HEK293 (cell line): ENCODE measurements around the gene MRGPRX1.

Source experiments
- CTCF ChIA-PET: fragments of 350-600 bp; formaldehyde crosslinking; extraction: SDS; loops from one replicate; lab custom pipeline; 2021; ENCODE audit warnings: antibody characterized with exemption; lab: Yijun Ruan, JAX
- POLR2A ChIA-PET: fragments of 300-600 bp; formaldehyde crosslinking; extraction: SDS; loops from one replicate; lab custom pipeline; 2020; ENCODE audit warnings: antibody characterized with exemption, inconsistent platforms; lab: Yijun Ruan, JAX
- H3K27ac ChIP-seq: fragments of 200-500 bp; sonication (Bioruptor generic); 2 replicates; pipeline ENCODE4 v1.5.1; 2014; ENCODE audit warnings: low read depth, low read length, control low read depth, inconsistent platforms; ENCODE audit errors: extremely low read depth
- H3K36me3 ChIP-seq, 2 experiments: fragments of 200-500 bp in 1 of 2; sonication (Bioruptor generic) in 1 of 2; 1 replicate in 1 of 2; 2 replicates in 1 of 2; pipeline ENCODE4 v1.5.1; 2014 to 2017; ENCODE audit warnings: inconsistent platforms in 2 of 2, low read length in 2 of 2; ENCODE audit not compliant: control insufficient read depth in 2 of 2, insufficient read depth in 1 of 2
- H3K4me1 ChIP-seq: fragments of 200-500 bp; sonication (Bioruptor generic); 2 replicates; pipeline ENCODE4 v1.5.1; 2014; ENCODE audit warnings: mild to moderate bottlenecking, low read length, inconsistent platforms; ENCODE audit not compliant: control insufficient read depth, insufficient read depth
- H3K4me3 ChIP-seq: 2 replicates; pipeline ENCODE4 v1.5.1; 2011; ENCODE audit warnings: low read depth, mild to moderate bottlenecking, control low read depth, low read length, moderate library complexity
- H3K9me3 ChIP-seq: fragments of 200-500 bp; sonication (Bioruptor generic); 2 replicates; pipeline ENCODE4 v1.5.1; 2014; ENCODE audit warnings: low read depth, low read length, inconsistent platforms; ENCODE audit not compliant: control insufficient read depth, insufficient read depth
- BCL11B ChIP-seq: fragments of 450-650 bp; formaldehyde crosslinking; IDR thresholded peaks from 2 replicates; pipeline ENCODE4 v1.5.1; 2016; ENCODE audit warnings: low read depth, missing biosample characterization, missing genetic modification characterization
- GFI1B ChIP-seq: fragments of 450-650 bp; formaldehyde crosslinking; IDR thresholded peaks from 2 replicates; pipeline ENCODE4 v1.5.1; 2016; ENCODE audit warnings: missing biosample characterization, missing genetic modification characterization
- GLIS1 ChIP-seq: fragments of 450-650 bp; formaldehyde crosslinking; IDR thresholded peaks from 2 replicates; pipeline ENCODE4 v1.5.1; 2016; ENCODE audit warnings: missing biosample characterization, missing genetic modification characterization
- MEIS1 ChIP-seq: sonication (generic); formaldehyde crosslinking; IDR thresholded peaks from 2 replicates; pipeline ENCODE4 v1.8.1; 2022; ENCODE audit warnings: missing genetic modification reagents, mild to moderate bottlenecking, borderline replicate concordance
- ZBTB21 ChIP-seq: fragments of 450-650 bp; formaldehyde crosslinking; IDR thresholded peaks from 2 replicates; pipeline ENCODE4 v1.5.1; 2017; ENCODE audit warnings: missing biosample characterization, missing genetic modification characterization
- ZFP69B ChIP-seq: fragments of 450-650 bp; formaldehyde crosslinking; IDR thresholded peaks from 2 replicates; pipeline ENCODE4 v1.5.1; 2016; ENCODE audit warnings: missing biosample characterization, missing genetic modification characterization
- ZNF138 ChIP-seq: fragments of 450-650 bp; formaldehyde crosslinking; IDR thresholded peaks from 2 replicates; pipeline ENCODE4 v1.5.1; 2016; ENCODE audit warnings: missing biosample characterization, missing genetic modification characterization, borderline replicate concordance
- ZNF202 ChIP-seq: fragments of 450-650 bp; formaldehyde crosslinking; IDR thresholded peaks from 2 replicates; pipeline ENCODE4 v1.5.1; 2016; ENCODE audit warnings: missing biosample characterization, missing genetic modification characterization, borderline replicate concordance
- ZNF350 ChIP-seq: fragments of 450-650 bp; formaldehyde crosslinking; IDR thresholded peaks from 2 replicates; pipeline ENCODE4 v1.5.0; 2017; ENCODE audit warnings: missing biosample characterization, mild to moderate bottlenecking, missing genetic modification characterization
- ZNF404 ChIP-seq: fragments of 450-650 bp; formaldehyde crosslinking; IDR thresholded peaks from 2 replicates; pipeline ENCODE4 v1.5.1; 2017; ENCODE audit warnings: missing biosample characterization, missing genetic modification characterization
- ZNF416 ChIP-seq: fragments of 450-650 bp; formaldehyde crosslinking; IDR thresholded peaks from 2 replicates; pipeline ENCODE4 v1.5.1; 2016; ENCODE audit warnings: missing biosample characterization, missing genetic modification characterization
- ZNF433 ChIP-seq: fragments of 450-650 bp; formaldehyde crosslinking; IDR thresholded peaks from 2 replicates; pipeline ENCODE4 v1.5.1; 2016; ENCODE audit warnings: missing biosample characterization, missing genetic modification characterization, low read depth
- ZNF473 ChIP-seq: fragments of 450-650 bp; formaldehyde crosslinking; IDR thresholded peaks from 2 replicates; pipeline ENCODE4 v1.5.1; 2017; ENCODE audit warnings: missing biosample characterization, missing genetic modification characterization
- ZNF530 ChIP-seq: fragments of 450-650 bp; formaldehyde crosslinking; IDR thresholded peaks from 2 replicates; pipeline ENCODE4 v1.5.1; 2016; ENCODE audit warnings: low read depth, missing biosample characterization, missing genetic modification characterization
- ZNF660 ChIP-seq: fragments of 450-650 bp; IDR thresholded peaks from 2 replicates; pipeline ENCODE4 v1.5.1; 2018; ENCODE audit warnings: missing biosample characterization, mild to moderate bottlenecking, missing genetic modification characterization
- ZNF664 ChIP-seq: fragments of 450-650 bp; formaldehyde crosslinking; IDR thresholded peaks from 2 replicates; pipeline ENCODE4 v1.5.1; 2016; ENCODE audit warnings: missing biosample characterization, missing genetic modification characterization
- ZNF701 ChIP-seq: fragments of 450-650 bp; formaldehyde crosslinking; IDR thresholded peaks from 2 replicates; pipeline ENCODE4 v1.5.1; 2016; ENCODE audit warnings: missing biosample characterization, missing genetic modification characterization
- ZNF747 ChIP-seq: fragments of 450-650 bp; formaldehyde crosslinking; IDR thresholded peaks from 2 replicates; pipeline ENCODE4 v1.5.1; 2016; ENCODE audit warnings: missing biosample characterization, missing genetic modification characterization
- TF ChIP-seq, protein P1 (sequence below): fragments of 450-650 bp; formaldehyde crosslinking; IDR thresholded peaks from 2 replicates; pipeline ENCODE4 v1.5.1; 2016; ENCODE audit warnings: missing biosample characterization, missing genetic modification characterization
- TF ChIP-seq, protein P2 (sequence below): fragments of 450-650 bp; formaldehyde crosslinking; IDR thresholded peaks from 2 replicates; pipeline ENCODE4 v1.5.1; 2016; ENCODE audit warnings: missing biosample characterization, missing genetic modification characterization
- TF ChIP-seq, protein P3 (sequence below): fragments of 450-650 bp; formaldehyde crosslinking; IDR thresholded peaks from 2 replicates; pipeline ENCODE4 v1.5.1; 2016; ENCODE audit warnings: missing biosample characterization, missing genetic modification characterization
- TF ChIP-seq, protein P4 (sequence below): fragments of 450-650 bp; formaldehyde crosslinking; conservative IDR thresholded peaks from 2 replicates; pipeline ENCODE4 v1.5.1; 2016; ENCODE audit warnings: low read depth, missing biosample characterization, missing genetic modification characterization
- TF ChIP-seq, protein P5 (sequence below): fragments of 450-650 bp; formaldehyde crosslinking; IDR thresholded peaks from 2 replicates; pipeline ENCODE4 v1.5.1; 2017; ENCODE audit warnings: missing biosample characterization, missing genetic modification characterization
- TF ChIP-seq, protein P6 (sequence below): fragments of 450-650 bp; formaldehyde crosslinking; IDR thresholded peaks from 2 replicates; pipeline ENCODE4; 2016; ENCODE audit warnings: missing biosample characterization, missing genetic modification characterization

MRGPRX1 gene

DNA sequence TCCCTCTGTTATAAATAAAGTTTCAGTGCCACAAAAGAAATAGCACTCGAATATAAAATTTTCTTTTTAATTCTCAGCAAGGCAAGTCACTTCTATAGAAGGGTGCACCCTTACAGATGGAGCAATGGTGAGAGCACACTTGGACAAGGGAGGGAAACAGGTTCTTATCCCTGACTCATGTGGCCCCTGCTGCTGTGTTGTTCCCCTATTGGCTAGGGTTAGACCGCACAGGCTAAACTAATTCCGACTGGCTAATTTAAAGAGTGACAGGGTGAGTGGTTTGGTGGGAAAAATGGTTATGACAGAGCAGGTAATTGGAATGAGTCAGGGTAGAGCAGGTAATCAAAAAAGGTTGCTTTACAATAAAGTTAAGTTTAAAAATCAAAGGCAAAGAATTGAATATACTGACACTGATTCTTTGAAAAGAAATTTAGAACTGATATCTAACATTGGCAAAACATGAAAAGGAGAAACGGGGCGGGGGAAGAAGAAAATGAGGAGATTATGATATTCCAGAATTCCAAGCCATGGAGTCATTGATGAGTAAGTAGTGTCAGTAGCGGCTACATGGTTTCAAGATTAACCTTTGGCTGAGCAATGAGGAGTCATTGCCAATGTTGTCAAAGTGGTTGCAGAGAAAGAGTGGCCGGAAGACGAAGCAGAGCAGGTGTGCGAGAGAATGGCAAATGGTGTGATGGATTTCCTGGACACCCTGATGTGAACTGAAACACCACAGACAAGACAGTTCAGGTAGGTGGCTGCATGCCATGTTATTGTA is 48.4 kb upstream of the MRGPRX1 start (continued):
- TF ChIP-seq, protein P1, sequence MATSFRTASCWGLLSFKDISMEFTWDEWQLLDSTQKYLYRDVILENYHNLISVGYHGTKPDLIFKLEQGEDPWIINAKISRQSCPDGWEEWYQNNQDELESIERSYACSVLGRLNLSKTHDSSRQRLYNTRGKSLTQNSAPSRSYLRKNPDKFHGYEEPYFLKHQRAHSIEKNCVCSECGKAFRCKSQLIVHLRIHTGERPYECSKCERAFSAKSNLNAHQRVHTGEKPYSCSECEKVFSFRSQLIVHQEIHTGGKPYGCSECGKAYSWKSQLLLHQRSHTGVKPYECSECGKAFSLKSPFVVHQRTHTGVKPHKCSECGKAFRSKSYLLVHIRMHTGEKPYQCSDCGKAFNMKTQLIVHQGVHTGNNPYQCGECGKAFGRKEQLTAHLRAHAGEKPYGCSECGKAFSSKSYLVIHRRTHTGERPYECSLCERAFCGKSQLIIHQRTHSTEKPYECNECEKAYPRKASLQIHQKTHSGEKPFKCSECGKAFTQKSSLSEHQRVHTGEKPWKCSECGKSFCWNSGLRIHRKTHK (tag by site-specific recombination): no peak
- no peak for TF ChIP-seq ZNF416 (tag by site-specific recombination)
- TF ChIP-seq ZNF433 (tag by site-specific recombination): no peak
- TF ChIP-seq ZNF747 (tag by site-specific recombination): no peak
- TF ChIP-seq, protein P2, sequence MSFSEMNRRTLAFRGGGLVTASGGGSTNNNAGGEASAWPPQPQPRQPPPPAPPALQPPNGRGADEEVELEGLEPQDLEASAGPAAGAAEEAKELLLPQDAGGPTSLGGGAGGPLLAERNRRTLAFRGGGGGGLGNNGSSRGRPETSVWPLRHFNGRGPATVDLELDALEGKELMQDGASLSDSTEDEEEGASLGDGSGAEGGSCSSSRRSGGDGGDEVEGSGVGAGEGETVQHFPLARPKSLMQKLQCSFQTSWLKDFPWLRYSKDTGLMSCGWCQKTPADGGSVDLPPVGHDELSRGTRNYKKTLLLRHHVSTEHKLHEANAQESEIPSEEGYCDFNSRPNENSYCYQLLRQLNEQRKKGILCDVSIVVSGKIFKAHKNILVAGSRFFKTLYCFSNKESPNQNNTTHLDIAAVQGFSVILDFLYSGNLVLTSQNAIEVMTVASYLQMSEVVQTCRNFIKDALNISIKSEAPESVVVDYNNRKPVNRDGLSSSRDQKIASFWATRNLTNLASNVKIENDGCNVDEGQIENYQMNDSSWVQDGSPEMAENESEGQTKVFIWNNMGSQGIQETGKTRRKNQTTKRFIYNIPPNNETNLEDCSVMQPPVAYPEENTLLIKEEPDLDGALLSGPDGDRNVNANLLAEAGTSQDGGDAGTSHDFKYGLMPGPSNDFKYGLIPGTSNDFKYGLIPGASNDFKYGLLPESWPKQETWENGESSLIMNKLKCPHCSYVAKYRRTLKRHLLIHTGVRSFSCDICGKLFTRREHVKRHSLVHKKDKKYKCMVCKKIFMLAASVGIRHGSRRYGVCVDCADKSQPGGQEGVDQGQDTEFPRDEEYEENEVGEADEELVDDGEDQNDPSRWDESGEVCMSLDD (tag by site-specific recombination): no peak
- no peak for TF ChIP-seq ZNF138 (tag by site-specific recombination)
- no peak for TF ChIP-seq GFI1B
- TF ChIP-seq, protein P3, sequence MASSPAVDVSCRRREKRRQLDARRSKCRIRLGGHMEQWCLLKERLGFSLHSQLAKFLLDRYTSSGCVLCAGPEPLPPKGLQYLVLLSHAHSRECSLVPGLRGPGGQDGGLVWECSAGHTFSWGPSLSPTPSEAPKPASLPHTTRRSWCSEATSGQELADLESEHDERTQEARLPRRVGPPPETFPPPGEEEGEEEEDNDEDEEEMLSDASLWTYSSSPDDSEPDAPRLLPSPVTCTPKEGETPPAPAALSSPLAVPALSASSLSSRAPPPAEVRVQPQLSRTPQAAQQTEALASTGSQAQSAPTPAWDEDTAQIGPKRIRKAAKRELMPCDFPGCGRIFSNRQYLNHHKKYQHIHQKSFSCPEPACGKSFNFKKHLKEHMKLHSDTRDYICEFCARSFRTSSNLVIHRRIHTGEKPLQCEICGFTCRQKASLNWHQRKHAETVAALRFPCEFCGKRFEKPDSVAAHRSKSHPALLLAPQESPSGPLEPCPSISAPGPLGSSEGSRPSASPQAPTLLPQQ: no peak

DNA sequence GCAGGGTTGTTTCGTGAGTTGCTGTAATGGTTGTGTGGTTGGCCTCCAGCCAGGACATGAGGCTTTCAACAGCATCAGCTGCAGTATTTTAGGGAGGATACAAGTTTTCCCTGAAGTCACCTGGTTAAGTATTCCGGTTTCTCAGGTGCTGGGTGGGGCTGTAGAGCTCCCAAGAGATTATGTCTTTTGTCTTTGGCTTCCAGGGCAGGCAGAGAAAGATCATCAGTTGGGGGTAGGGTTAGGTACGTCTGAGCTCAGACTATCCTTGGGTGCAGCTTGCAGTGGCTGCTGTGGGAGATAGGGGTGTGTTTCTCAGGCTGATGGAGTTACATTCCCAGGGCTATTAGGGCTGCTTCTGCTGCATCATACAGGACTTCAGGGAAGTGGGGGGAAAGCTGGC is 47.5 kb upstream of the MRGPRX1 start:
- Histone ChIP-seq H3K4me1 (no peaks in the 10 kb centered on the region), H3K4me3 (no peak overlapping the region), H3K36me3 (no peaks in the 10 kb centered on the region), H3K9me3 (no peaks in the 10 kb centered on the region), H3K27ac (no peak overlapping the region)
- ChIA-PET POLR2A (no interaction called here), CTCF (no interaction called here)
- no peak for TF ChIP-seq GLIS1 (tag by site-specific recombination)
- no peak for TF ChIP-seq ZNF404 (tag by site-specific recombination)
- no peak for TF ChIP-seq ZNF701
- no peak for TF ChIP-seq ZNF202 (tag by site-specific recombination)
- TF ChIP-seq ZNF530: no peak
- TF ChIP-seq BCL11B (tag by site-specific recombination): no peak
- TF ChIP-seq ZNF473 (tag by site-specific recombination): no peak
- TF ChIP-seq, protein P4, sequence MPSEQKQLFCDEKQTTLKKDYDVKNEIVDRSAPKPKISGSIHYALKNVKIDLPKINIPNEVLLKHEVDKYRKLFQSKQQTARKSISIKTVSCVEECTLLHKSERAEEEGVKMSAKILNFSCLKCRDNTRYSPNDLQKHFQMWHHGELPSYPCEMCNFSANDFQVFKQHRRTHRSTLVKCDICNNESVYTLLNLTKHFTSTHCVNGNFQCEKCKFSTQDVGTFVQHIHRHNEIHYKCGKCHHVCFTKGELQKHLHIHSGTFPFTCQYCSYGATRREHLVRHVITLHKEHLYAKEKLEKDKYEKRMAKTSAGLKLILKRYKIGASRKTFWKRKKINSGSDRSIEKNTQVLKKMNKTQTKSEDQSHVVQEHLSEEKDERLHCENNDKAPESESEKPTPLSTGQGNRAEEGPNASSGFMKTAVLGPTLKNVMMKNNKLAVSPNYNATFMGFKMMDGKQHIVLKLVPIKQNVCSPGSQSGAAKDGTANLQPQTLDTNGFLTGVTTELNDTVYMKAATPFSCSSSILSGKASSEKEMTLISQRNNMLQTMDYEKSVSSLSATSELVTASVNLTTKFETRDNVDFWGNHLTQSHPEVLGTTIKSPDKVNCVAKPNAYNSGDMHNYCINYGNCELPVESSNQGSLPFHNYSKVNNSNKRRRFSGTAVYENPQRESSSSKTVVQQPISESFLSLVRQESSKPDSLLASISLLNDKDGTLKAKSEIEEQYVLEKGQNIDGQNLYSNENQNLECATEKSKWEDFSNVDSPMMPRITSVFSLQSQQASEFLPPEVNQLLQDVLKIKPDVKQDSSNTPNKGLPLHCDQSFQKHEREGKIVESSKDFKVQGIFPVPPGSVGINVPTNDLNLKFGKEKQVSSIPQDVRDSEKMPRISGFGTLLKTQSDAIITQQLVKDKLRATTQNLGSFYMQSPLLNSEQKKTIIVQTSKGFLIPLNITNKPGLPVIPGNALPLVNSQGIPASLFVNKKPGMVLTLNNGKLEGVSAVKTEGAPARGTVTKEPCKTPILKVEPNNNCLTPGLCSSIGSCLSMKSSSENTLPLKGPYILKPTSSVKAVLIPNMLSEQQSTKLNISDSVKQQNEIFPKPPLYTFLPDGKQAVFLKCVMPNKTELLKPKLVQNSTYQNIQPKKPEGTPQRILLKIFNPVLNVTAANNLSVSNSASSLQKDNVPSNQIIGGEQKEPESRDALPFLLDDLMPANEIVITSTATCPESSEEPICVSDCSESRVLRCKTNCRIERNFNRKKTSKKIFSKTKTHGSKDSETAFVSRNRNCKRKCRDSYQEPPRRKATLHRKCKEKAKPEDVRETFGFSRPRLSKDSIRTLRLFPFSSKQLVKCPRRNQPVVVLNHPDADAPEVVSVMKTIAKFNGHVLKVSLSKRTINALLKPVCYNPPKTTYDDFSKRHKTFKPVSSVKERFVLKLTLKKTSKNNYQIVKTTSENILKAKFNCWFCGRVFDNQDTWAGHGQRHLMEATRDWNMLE (tag by site-specific recombination): no peak
- TF ChIP-seq, protein P5, sequence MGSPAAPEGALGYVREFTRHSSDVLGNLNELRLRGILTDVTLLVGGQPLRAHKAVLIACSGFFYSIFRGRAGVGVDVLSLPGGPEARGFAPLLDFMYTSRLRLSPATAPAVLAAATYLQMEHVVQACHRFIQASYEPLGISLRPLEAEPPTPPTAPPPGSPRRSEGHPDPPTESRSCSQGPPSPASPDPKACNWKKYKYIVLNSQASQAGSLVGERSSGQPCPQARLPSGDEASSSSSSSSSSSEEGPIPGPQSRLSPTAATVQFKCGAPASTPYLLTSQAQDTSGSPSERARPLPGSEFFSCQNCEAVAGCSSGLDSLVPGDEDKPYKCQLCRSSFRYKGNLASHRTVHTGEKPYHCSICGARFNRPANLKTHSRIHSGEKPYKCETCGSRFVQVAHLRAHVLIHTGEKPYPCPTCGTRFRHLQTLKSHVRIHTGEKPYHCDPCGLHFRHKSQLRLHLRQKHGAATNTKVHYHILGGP (tag by site-specific recombination): no peak
- TF ChIP-seq ZFP69B (tag by site-specific recombination): no peak
- TF ChIP-seq MEIS1: no peak
- TF ChIP-seq ZNF350 (tag by site-specific recombination): no peak
- no peak for TF ChIP-seq ZBTB21 (tag by site-specific recombination)
- TF ChIP-seq ZNF660 (tag by site-specific recombination): no peak
- no peak for TF ChIP-seq ZNF664 (tag by site-specific recombination)
- TF ChIP-seq, protein P6, sequence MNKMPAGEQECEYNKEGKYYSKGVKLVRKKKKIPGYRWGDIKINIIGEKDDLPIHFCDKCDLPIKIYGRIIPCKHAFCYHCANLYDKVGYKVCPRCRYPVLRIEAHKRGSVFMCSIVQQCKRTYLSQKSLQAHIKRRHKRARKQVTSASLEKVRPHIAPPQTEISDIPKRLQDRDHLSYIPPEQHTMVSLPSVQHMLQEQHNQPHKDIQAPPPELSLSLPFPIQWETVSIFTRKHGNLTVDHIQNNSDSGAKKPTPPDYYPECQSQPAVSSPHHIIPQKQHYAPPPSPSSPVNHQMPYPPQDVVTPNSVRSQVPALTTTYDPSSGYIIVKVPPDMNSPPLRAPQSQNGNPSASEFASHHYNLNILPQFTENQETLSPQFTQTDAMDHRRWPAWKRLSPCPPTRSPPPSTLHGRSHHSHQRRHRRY (tag by site-specific recombination): no peak
